ENCODE data around the gene SENP6.
"Not testable (repeated sequence)": the region's sequence is repeated elsewhere in the genome, so short reads cannot be mapped to it uniquely, and the experiment has no call there.

SENP6 gene

DNA sequence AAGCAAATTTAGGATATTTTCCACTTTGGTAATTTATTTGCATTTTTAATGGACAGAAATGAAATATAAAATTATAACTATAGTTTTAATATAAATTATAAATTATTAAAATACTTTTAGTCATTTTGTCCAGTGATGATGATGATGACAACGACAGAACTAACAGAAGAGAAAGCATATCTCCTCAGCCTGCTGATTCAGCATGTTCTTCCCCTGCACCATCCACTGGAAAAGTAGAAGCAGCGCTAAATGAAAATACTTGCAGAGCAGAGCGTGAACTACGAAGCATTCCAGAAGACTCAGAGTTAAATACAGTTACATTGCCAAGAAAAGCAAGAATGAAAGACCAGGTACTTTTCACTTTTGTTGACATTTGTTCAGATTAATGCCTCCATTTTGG, 64.9 kb downstream of the SENP6 start:
- DNase-seq, result no peak

DNA sequence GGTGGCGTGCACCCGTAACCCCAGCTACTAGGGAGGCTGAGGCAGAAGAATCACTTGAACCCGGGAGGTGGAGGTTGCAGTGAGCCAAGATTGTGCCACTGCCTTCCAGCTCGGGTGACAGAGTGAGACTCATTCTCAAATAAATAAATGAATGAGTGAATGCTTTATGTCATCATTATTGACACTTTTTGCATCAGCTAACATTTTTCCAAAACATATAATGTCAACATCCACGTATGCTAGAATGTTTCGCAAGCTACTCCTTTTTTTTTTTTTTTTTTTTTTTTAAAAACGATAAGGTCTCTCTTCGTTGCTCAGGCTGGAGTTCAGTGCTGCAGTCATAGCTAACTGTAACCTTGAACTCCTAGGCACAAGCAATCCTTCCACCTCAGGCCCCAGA, 72.2 kb downstream of the SENP6 start:
- no peak for DNase-seq

DNA sequence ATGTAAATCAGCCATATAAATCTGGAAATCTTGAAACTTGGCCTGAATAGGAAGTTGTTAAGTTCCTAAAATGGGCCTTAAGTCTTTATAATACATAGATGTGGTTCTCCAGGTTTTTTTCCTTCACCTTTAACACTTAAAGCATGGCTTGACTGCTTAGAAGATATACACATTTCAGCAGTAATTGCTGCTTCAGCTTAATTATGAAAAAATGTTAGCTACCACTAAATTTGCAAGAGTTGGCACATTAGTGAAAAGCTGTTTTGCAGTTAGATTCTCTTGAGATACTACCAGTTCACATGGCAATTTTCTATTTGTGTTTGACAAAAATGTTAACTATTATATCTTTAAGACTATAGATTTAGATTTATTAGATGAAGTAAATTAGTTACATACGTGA, 74.7 kb downstream of the SENP6 start:
- DNase-seq, result no peak

DNA sequence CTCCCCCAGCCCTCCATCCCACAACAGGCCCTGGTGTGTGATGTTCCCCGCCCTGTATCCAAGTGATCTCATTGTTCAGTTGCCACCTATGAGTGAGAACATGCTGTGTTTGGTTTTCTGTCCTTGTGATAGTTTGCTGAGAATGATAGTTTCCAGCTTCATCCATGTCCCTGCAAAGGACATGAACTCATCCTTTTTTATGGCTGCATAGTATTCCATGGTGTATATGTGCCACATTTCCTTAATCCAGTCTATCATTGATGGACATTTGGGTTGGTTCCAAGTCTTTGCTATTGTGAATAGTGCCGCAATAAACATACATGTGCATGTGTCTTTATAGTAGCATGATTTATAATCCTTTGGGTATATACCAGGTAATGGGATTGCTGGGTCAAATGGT, 80.9 kb downstream of the SENP6 start:
- DNase-seq, result not testable (repeated sequence)

DNA sequence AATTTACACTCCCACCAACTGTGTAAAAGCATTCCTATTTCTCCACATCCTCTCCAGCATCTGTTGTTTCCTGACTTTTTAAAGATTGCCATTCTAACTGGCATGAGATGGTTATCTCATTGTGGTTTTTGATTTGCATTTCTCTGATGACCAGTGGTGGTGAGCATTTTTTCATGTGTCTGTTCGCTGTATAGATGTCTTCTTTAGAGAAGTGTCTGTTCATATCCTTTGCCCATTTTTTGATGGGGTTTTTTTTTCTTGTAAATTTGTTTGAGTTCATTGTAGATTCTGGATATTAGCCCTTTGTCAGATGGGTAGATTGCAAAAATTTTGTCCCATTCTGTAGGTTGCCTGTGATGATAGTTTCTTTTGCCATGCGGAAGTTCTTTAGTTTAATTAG, 81.3 kb downstream of the SENP6 start:
- not testable (repeated sequence) for DNase-seq

DNA sequence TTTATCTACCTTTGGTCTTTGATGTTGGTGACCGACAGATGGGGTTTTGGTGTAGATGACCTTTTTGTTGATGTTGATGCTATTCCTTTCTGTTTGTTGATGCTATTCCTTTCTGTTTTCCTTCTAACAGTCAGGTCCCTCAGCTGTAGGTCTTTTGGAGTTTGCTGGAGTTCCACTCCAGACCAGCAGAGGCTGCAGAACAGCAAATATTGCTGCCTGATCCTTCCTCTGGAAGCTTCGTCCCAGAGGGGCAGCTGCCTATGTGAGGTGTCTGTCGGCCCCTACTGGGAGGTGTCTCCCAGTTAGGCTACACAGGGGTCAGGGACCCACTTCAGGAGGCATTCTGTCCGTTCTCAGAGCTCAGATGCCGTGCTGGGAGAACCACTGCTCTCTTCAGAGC, 85.9 kb downstream of the SENP6 start:
- DNase-seq, result not testable (repeated sequence)

DNA sequence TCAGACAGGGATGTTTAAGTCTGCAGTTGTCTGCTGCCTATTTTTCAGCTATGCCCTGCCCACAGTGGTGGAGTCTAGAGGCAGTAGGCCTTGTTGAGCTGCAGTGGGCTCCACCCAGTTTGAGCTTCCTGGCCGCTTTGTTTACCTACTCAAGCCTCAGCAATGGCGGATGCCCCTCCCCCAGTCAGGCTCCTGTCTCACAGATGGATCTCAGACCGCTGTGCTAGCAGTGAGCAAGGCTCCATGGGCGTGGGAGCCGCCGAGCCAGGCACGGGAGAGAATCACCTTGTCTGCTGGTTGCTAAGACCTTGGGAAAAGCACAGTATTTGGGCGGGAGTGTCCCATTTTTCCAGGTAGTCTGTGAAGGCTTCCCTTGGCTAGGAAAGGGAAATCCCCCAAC, 86.3 kb downstream of the SENP6 start:
- DNase-seq, result not testable (repeated sequence)

DNA sequence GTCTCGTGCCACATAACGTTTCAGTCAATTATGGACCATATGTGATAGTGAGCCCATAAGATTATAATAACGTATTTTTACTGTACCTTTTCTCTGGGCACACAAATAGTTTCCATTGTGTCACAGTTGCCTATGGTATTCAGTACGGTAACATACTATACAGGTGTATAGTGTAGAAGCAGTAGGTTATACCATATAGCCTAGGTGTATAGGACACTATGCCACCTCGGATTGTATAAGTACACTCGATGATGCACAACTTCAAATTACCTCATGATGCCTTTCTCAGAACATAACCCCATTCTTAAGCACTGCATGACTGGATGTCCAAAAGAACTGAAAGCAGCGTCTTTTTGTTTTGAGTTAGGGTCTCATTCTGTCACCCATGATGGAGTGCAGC, 87.9 kb downstream of the SENP6 start:
- no peak for DNase-seq

DNA sequence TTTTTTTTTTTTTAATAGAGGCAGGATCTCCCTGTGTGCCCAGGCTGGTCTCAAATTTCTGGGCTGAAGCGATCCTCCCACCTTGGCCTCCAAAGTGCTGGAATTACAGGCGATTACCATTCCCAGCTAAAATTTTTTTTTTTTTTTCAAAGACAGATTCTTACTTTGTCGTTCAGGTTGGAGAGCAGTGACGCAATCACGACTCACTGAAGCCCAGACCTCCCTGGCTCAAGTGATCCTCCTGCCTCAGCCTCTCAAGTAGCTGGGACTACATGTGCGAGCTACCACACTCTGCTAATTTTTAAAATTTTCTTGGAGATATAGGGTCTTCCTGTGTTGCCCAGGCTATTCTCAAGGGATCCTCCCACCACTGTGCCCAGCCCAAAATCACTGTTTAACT, 89.3 kb downstream of the SENP6 start:
- DNase-seq, result no peak

DNA sequence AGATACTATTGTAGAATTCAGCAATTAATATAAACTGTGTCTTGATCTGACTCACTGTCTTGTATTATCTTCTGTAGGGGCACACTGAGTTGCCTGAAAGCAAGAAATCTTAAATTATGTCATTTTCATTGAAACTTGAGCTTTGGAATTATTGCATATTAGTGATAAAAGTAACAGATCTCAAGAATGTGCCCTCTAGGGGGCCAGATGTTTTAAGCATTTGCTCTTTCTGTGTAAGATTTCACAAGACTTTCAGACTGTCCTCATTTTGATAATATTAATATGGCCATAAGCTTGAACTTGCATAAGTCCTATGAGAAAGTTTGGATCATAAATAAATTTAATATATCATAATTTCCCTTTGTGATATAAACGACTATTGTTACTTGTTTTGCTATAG, 91.9 kb downstream of the SENP6 start:
- DNase-seq, result no peak

DNA sequence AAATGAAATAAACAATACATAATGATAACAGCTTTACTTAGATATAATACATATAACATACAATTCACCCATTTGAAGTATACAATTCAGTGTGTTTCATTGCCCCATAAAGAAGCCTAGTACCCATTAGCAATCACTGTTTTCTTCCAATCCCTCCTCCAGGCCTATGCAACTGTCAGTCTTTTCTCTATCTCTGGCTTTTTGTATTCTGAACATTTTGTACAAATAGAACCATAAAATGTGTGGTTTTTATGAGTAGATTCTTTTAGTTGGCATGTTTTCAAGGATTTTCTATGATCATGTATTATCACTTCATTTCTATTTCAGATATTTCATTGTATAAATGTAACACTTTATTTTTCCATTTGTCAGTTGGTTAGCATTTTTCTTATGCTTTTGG, 92.7 kb downstream of the SENP6 start:
- no peak for DNase-seq

DNA sequence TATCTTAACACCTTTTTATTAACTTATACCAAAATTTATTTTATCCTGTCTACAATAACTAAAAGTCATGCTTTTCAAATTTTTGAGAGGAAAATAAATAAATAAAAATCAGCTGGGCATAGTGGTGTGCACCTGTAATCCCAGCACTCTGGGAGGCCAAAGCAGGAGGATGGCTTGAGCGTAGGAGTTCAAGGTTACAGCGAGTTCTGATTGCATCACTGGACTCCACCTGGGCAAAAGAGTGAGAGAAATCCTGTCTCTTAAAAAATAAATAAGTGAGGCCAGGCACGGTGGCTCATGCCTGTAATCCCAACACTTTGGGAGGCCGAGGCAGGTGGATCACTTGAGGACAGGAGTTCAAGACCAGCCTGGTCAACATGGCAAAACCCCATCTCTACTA, 106.7 kb downstream of the SENP6 start:
- DNase-seq, result not testable (repeated sequence)

DNA sequence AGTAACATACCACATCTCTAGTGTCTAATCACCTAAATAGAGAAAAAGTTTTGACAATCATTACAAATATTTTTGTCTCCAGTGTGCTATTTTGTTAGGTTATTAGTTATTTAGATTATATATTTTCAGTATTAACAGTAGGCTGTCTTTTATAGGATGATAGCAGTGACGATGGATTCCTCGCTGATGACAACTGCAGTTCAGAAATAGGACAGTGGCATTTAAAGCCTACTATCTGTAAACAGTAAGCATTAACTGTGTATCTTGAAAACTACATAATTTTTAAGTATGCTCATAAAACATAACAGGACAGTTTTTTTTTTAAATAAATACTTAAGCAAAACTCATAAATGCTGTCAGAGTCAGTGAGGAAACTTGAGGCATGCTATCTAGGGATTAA, 109.5 kb downstream of the SENP6 start:
- no peak for DNase-seq

DNA sequence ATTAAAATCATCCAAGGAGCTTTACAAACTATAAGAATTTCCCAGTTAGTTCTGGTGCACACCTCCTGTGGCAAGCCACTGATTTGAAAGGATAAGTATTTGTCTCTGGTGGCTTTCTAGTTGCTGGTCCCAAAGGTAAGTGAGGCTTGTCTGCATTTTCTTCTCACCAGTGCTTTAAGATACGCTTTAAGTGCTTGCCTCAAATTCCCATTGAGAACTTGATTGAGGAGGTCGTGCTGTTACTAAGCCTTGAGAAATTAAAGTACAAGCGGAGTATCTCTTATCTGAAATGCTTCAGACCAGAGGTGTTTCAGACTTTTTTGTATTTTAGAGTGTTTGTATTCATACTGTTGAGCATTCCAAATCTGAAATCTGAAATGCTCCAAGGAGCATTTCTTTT, 117.5 kb downstream of the SENP6 start:
- no peak for DNase-seq

DNA sequence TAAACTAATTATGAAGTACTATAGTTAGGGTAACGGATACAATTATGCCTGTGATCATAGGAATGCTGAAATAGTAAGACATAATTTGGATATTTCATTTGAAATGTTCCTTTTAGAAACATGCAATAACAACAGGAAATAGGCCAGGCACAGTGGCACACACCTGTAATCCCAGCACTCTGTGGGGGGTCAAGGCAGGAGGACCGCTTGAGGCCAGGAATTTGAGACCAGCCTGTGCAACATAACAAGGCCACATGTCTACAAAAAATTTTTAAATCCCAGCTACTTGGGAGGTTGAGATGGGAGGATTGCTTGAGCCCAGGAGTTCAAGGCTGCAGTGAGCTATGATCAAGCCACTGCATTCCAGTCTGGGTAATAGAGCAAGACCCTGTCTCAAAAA, 121.7 kb downstream of the SENP6 start:
- no peak for DNase-seq

DNA sequence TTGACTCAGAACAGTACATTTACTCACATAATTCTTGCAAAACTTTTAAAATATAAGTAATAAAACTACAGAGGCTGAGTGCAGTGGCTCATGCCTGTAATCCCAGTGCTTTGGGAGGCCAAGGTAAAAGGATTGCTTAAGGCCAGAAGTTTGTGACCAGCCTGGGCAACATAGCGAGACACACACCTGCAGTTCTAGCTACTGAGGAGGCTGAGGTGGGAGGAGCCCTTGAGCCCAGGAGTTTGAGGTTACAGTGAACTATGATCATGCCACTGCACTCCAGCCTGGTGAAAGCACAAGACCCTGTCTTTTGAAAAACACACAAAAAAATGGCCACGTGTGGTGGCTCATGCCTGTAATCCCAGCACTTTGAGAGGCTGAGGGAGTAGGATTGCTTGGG, 125.5 kb downstream of the SENP6 start:
- DNase-seq, result no peak

DNA sequence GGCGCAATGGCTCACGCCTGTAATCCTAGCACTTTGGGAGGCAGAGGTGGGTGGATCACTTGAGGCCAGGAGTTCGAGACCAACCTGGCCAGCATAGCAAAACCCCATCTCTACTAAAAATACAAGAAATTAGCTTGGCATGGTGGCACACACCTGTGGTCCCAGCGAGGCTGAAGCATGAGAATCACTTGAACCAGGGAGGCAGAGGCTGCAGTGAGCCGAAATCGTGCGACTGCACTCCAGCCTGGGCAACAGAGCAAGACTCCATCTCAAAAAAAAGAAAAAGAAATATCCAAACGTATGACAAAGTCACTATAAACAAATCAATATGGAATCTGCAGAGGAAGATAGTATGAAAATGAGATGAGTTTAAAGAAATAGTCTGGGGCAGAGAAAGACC, 129.3 kb downstream of the SENP6 start:
- not testable (repeated sequence) for DNase-seq

DNA sequence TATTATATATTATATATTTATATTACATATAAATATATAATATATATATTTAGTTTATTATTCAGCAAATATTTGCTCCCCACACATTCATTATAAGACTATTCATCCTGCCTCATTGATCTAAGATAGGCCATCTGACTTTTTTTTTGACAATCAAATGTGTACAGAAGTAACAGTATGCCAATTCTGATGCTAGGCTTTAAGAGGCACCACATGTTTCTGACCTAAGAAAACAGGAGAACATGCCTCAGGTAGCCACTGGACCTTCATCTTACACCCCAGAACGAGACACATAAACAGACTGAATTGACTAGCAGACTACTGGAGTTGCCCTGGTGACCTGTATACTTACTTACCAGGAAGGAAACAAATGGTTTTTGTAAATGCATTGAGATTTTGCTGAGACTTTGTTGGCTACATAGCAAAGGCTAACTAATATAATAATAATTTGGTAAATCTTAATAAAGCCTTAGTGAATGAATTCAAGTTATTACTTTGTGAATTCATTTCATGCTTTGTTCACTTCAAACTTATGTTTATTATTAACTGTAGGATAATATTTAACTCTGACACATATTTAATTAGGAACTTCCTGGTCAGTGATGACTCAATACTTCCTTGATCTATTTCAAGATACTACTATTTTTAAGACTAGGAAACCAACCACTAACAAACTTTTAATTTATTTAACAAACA, 134.0 kb downstream of the SENP6 start:
- DNase-seq, result no peak

DNA sequence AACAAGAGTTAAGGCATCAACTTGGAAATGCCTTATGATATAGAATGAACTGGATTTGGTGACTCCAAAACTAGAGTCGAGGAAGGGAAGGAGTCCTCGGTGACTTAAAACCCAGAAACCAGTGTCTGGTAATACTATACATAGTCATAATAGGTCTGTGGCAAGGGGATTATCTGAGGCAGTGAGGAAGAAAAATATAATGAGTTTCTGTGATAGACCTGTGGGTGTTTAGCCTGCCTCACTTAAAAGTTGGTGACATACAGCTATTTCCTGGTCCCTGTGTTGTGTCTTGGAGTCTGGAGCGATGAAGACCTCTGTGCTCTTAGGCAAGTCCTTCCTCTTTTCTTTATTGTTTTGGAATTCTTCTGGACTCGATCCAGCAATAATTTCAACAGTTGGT, 142.3 kb downstream of the SENP6 start:
- peak; percentile 9 for DNase-seq

DNA sequence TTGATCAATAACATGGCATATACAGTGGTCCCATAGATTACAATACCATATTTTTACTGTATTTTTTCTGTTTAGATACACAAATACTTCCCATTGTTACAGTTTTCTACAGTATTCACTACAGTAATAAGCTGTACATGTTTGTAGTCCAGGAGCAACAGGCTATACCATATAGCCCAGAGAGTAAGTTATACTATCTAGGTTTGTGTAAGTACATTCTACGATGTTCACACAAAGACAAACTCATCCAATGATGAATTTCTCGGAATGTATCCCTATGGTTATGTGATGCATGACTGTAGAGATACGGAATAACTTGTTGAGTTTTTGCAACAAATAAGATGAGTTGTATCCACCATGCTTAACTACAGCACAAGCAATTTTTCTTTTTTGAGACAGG, 143.7 kb downstream of the SENP6 start:
- DNase-seq, result no peak

DNA sequence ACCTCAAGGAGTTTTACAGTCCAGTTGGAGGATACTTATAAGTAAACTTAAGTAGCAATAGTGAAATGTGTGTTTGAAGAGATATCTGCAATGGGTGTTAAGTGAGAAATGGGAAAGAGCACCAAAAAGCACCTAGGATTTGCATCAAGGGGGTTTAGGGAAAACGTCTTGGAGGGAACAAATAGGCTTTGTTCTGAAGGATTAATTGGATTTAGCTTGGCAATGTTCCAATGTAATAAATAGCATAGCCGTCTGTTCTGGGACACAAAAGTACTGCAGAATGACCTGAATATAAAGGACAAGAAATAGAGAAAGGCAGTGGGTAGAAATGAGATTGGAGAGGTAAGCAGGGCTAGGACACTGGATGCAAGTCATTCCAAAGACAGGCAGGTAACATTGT, 144.5 kb downstream of the SENP6 start:
- peak; percentile 97 for DNase-seq

DNA sequence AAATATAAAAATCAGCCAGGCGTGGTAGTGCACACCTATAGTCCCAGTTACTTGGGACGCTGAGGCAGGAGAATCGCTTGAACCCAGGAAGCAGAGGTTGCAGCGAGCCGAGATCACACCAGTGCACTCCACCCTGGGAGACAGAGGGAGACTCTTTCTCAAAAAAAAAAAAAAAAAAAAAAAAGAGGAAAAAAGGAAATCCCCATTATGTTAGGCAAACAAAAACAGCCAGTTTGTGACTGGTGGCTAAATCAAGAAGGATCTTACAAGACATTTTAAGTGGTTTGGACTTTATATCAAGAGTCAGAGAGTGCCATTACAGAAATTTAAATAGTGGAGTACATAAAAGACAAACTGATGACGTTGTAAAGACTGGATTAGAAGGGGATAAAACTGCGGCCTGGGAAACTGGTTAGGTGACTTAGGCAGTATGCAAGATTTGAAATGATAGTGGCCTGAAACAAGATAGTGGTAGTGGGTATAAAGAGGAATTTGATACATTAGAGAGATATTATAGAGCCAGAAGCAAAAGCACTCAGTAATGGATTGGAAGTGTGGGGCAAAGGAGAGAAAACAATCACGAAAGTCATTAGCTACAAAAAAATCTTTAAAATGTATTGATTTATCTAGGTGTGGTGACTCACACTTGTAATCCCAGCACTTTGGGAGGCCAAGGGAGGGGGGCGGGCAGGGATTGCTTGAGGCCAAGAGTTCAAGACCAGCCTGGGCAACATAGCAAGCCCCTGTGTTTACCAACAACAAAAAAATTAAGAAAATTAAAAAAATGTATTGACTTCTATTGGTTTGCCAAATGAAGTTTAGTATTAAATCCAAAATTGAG, 145.7 kb downstream of the SENP6 start:
- peak; percentile 56 for DNase-seq

DNA sequence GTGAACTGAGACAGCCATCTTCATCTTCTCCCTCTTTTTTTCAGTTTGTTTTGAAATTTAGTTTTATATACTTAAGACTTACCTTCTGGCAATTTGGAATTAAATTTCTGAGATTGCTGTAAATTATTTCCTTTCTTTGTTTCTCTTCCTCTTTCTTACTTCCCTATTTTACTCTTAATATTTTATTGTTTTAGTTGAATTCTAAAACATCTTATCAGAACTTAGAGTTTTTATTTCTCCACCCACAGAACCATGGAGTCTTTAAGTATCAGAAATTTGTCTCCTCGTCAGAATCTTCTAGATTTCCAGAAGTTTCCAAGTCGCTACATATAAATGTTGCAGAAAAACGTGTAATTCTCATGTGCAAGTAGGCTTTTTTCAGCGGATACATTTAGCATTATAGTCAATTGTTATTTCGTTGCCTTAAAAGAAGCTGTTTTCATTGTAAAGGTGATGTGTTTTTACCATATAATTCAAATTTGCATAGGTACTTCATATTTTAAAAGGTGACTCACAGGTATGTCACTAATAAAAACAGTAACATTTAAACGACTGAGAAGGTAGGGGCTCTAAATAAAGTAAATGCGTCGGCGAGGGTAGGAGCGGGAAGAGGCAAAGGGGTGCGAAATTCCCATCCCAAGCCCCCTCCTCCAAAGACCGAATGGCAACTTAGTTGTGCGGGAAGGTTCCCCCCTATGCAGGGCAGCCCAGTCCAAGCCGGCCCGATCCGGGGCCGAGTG, 146.5 kb downstream of the SENP6 start:
- DNase-seq, result no peak

Data from NCI-H82 (cell line).